HG02642 (cell line): ENCODE results near the gene IGFLR1.
"Not testable (repeated sequence)": the region's sequence is repeated elsewhere in the genome, so short reads cannot be mapped to it uniquely, and the experiment has no call there.

Source experiments
- ATAC-seq: cut with Tn5 transposase; IDR thresholded peaks from one replicate; pipeline ENCODE4 v1.9.1; 2021; ENCODE audit warnings: mild to moderate bottlenecking; ENCODE audit not compliant: unreplicated experiment, poor library complexity

The IGFLR1 gene

GRCh38 chr19:35714601-35715354 is 27.5 kb downstream of the IGFLR1 start:
- ATAC-seq, result no peak

- no peak for ATAC-seq
Measured at GRCh38 chr19:35713904-35714495, 28.3 kb downstream of the IGFLR1 start.

GRCh38 chr19:35713506-35713850 is 28.8 kb downstream of the IGFLR1 start:
- ATAC-seq, result no peak

- ATAC-seq, result no peak
Measured at GRCh38 chr19:35712567-35713505, 29.4 kb downstream of the IGFLR1 start.

- ATAC-seq, result peak; percentile 32
Measured at GRCh38 chr19:35710784-35711723, 31.2 kb downstream of the IGFLR1 start.

- ATAC-seq, result no peak
Measured at GRCh38 chr19:35708391-35708790, 33.9 kb downstream of the IGFLR1 start.

GRCh38 chr19:35704218-35704617 is 38.0 kb downstream of the IGFLR1 start, which contains the start of gene ZBTB32:
Gene ZBTB32 (plus strand): TSS chr19:35704558. CDS start chr19:35714627, 10,069 bp downstream.
- no peak for ATAC-seq

GRCh38 chr19:35703343-35703742 is 38.9 kb downstream of the IGFLR1 start:
- ATAC-seq, result no peak

GRCh38 chr19:35702223-35703012 is 39.8 kb downstream of the IGFLR1 start:
- ATAC-seq, result peak; percentile 95

- ATAC-seq, result no peak
Measured at GRCh38 chr19:35696835-35697234, 45.4 kb downstream of the IGFLR1 start.

- no peak for ATAC-seq
Measured at GRCh38 chr19:35695895-35696422, 46.3 kb downstream of the IGFLR1 start.

- peak; percentile 84 for ATAC-seq
Measured at GRCh38 chr19:35693835-35694599, 48.2 kb downstream of the IGFLR1 start.

- ATAC-seq, result peak; percentile 10
Measured at GRCh38 chr19:35693422-35693821, 48.8 kb downstream of the IGFLR1 start.

- no peak for ATAC-seq
Measured at GRCh38 chr19:35692010-35692409, 50.2 kb downstream of the IGFLR1 start.

GRCh38 chr19:35691106-35691505 is 51.1 kb downstream of the IGFLR1 start:
- ATAC-seq, result not testable (repeated sequence)

GRCh38 chr19:35689836-35690235 is 52.4 kb downstream of the IGFLR1 start:
- ATAC-seq, result no peak
